HepG2 (cell line): Measurements from ENCODE around the gene LARP1. TPM values are rescaled to one million over a fixed set of nuclear protein-coding genes. Genes with fewer than 3 reads are reported as not detected.

Experiments
- ATF4 ChIP-seq, 2 experiments: fragments of 450-650 bp in 1 of 2; sonication (generic) in 1 of 2; formaldehyde crosslinking; IDR thresholded peaks; 2 replicates each; pipeline versions ENCODE4 v1.5.0 to v1.8.0; 2020 to 2022; ENCODE audit warnings: mild to moderate bottlenecking in 1 of 2, missing genetic modification reagents in 1 of 2
- ATF5 ChIP-seq: sonication (generic); formaldehyde crosslinking; IDR thresholded peaks from 2 replicates; pipeline ENCODE4 v1.4.0; 2020; ENCODE audit warnings: mild to moderate bottlenecking, low read depth, missing genetic modification reagents
- CHCHD3 ChIP-seq: sonication (generic); formaldehyde crosslinking; IDR thresholded peaks from 2 replicates; pipeline ENCODE4 v1.8.0; 2022; ENCODE audit warnings: mild to moderate bottlenecking, missing genetic modification reagents, moderate library complexity
- HNF1A ChIP-seq, 2 experiments: sonication (generic) in 1 of 2; formaldehyde crosslinking in 1 of 2; IDR thresholded peaks; 2 replicates each; pipeline versions ENCODE4 v1.4.0 to v1.6.1; 2016 to 2020; ENCODE audit warnings: borderline replicate concordance in 1 of 2, low read depth in 1 of 2, mild to moderate bottlenecking in 1 of 2, missing genetic modification reagents in 1 of 2
- HNRNPH1 ChIP-seq: fragments of 200-400 bp; formaldehyde crosslinking; optimal IDR thresholded peaks from 2 replicates; pipeline ENCODE3; 2017; ENCODE audit warnings: mild to moderate bottlenecking, low read depth, low read length
- JDP2 ChIP-seq: sonication (generic); formaldehyde crosslinking; IDR thresholded peaks from 2 replicates; pipeline ENCODE4 v1.8.1; 2022; ENCODE audit warnings: missing genetic modification reagents, borderline replicate concordance
- KLF13 ChIP-seq: sonication (generic); formaldehyde crosslinking; IDR thresholded peaks from 2 replicates; pipeline ENCODE4 v1.4.0; 2020; ENCODE audit warnings: mild to moderate bottlenecking, missing genetic modification reagents
- MZF1 ChIP-seq: sonication (generic); formaldehyde crosslinking; IDR thresholded peaks from 2 replicates; pipeline ENCODE4 v1.8.1; 2023; ENCODE audit warnings: mild to moderate bottlenecking, missing genetic modification reagents, borderline replicate concordance
- PAF1 ChIP-seq: IDR thresholded peaks from 2 replicates; pipeline ENCODE4 v1.6.1; 2016; ENCODE audit warnings: missing genetic modification reagents, missing compliant biosample characterization
- PREB ChIP-seq: sonication (generic); formaldehyde crosslinking; IDR thresholded peaks from 2 replicates; pipeline ENCODE4 v1.4.0; 2020; ENCODE audit warnings: missing genetic modification reagents
- RAD51 ChIP-seq: fragments of 450-650 bp; IDR thresholded peaks from 2 replicates; pipeline ENCODE4 v1.6.1; 2016; ENCODE audit warnings: borderline replicate concordance
- SNAI1 ChIP-seq: sonication (generic); formaldehyde crosslinking; IDR thresholded peaks from 2 replicates; pipeline ENCODE4 v1.5.0; 2020; ENCODE audit warnings: mild to moderate bottlenecking, missing genetic modification reagents, borderline replicate concordance
- TARDBP ChIP-seq: sonication (generic); formaldehyde crosslinking; IDR thresholded peaks from 2 replicates; pipeline ENCODE4 v1.8.0; 2022; ENCODE audit warnings: mild to moderate bottlenecking, missing genetic modification reagents
- ZFP90 ChIP-seq: sonication (generic); formaldehyde crosslinking; IDR thresholded peaks from 2 replicates; pipeline ENCODE4 v1.8.0; 2022; ENCODE audit warnings: missing genetic modification reagents, mild to moderate bottlenecking, inconsistent platforms, borderline replicate concordance
- ZMYM2 ChIP-seq: sonication (generic); formaldehyde crosslinking; IDR thresholded peaks from 2 replicates; pipeline ENCODE4 v1.8.0; 2022; ENCODE audit warnings: mild to moderate bottlenecking, missing genetic modification reagents
- ZNF136 ChIP-seq: sonication (generic); formaldehyde crosslinking; IDR thresholded peaks from 2 replicates; pipeline ENCODE4 v1.8.1; 2022; ENCODE audit warnings: low read depth, mild to moderate bottlenecking, moderate library complexity, missing genetic modification reagents
- ZNF589 ChIP-seq: sonication (generic); formaldehyde crosslinking; conservative IDR thresholded peaks from 2 replicates; pipeline ENCODE4 v1.8.0; 2022; ENCODE audit warnings: mild to moderate bottlenecking, moderate library complexity, missing genetic modification reagents
- ZNF674 ChIP-seq: sonication (generic); formaldehyde crosslinking; IDR thresholded peaks from 2 replicates; pipeline ENCODE4 v1.5.0; 2020; ENCODE audit warnings: low read depth, mild to moderate bottlenecking, missing genetic modification reagents
- ZNF691 ChIP-seq: sonication (generic); formaldehyde crosslinking; IDR thresholded peaks from 2 replicates; pipeline ENCODE4 v1.4.0; 2020; ENCODE audit warnings: missing genetic modification reagents, low read depth, mild to moderate bottlenecking, borderline replicate concordance
- ZNF768 ChIP-seq: sonication (generic); formaldehyde crosslinking; IDR thresholded peaks from 2 replicates; pipeline ENCODE4 v1.4.0; 2020; ENCODE audit warnings: missing genetic modification reagents
- polyA plus RNA-seq, 8 experiments: library from polyadenylated mRNA; depleted of rRNA in 3 of 8; stranded (reverse) in 7 of 8; unstranded in 1 of 8; fragments of >200 nt; fragmentation: Illumina TruSeq in 4 of 8; extraction: Trizol in 4 of 8; gene quantifications; 2 replicates each; pipeline versions ENCODE4 v1.2.1 to v1.2.3, GENCODE V29; 2011 to 2016; ENCODE audit warnings: low read depth in 4 of 8, missing spikeins in 1 of 8, mixed read lengths in 1 of 8; ENCODE audit not compliant: insufficient read depth in 1 of 8
- total RNA-seq, 5 experiments: library from RNA; depleted of rRNA; stranded (reverse); fragments of >200 nt; fragmentation: Illumina TruSeq; extraction: Trizol; gene quantifications; 2 replicates each; pipeline ENCODE4 v1.2.3, GENCODE V29; 2016; ENCODE audit warnings: low read depth in 1 of 5

Gene LARP1
- total and polyA plus RNA-seq, 2 of the 13 experiments (the other 11 are each of a cell fraction or from before 2014, with no cell fraction given) = 45.2 to 61.4 TPM

- TF ChIP-seq HNRNPH1 = no peak
- peak; percentile 74; the same call in 1 of the 2 replicates for TF ChIP-seq ZNF691 (CRISPR knock-in tag)
- TF ChIP-seq MZF1 = no peak
- 0 out of 2 replicates have a peak, but pooled peaks have one; percentile 12 for TF ChIP-seq ZNF589 (CRISPR knock-in tag)
- no peak for TF ChIP-seq ZMYM2 (CRISPR knock-in tag)
- peak in 1 of 2 experiments; percentile 99; a peak in 2 of 4 replicates for TF ChIP-seq ATF4 (CRISPR knock-in tag; IDR thresholded peaks at IDR 0.05)
- TF ChIP-seq TARDBP (CRISPR knock-in tag) = peak; percentile 90
- TF ChIP-seq CHCHD3 (CRISPR knock-in tag) = peak; percentile 28; the same call in 1 of the 2 replicates
- no peak for TF ChIP-seq KLF13 (CRISPR knock-in tag)
- TF ChIP-seq PREB (CRISPR knock-in tag) = no peak
- no peak for TF ChIP-seq PAF1 (CRISPR knock-in tag)
- TF ChIP-seq ATF5 (CRISPR knock-in tag) = no peak
- TF ChIP-seq RAD51 = no peak
- peak; percentile 73; the same call in 1 of the 2 replicates for TF ChIP-seq ZFP90 (CRISPR knock-in tag)
- no peak for TF ChIP-seq HNF1A (IDR thresholded peaks at IDR 0.05; ENCODE audit: low read depth)
- peak; percentile 61; the same call in 1 of the 2 replicates for TF ChIP-seq HNF1A (CRISPR knock-in tag; IDR thresholded peaks at IDR 0.05; ENCODE audit: borderline replicate concordance)
- TF ChIP-seq ZNF136 = no peak
- TF ChIP-seq JDP2 (CRISPR knock-in tag) = no peak; the same call in 1 of the 2 replicates
- TF ChIP-seq ZNF768 = no peak
- no peak for TF ChIP-seq SNAI1 (CRISPR knock-in tag)
- no peak for TF ChIP-seq ZNF674
Observed at GRCh38 chr5:154754460-154755360, 467 bp upstream of the LARP1 start (continued).
